HT-29 (cell line): ENCODE data around the gene CD79A. TPM values are rescaled to one million over a fixed set of nuclear protein-coding genes. Genes with fewer than 3 reads are reported as not detected.

ENCODE experiments used
- small RNA-seq: library from RNA; depleted of rRNA; stranded (forward); fragments of <200 nt; gene quantifications from one replicate; pipeline ENCODE3, GENCODE V24; 2014
- total RNA-seq: library from RNA; depleted of rRNA; stranded (reverse); fragments of >200 nt; shearing (Covaris generic); gene quantifications from 2 replicates; pipeline ENCODE4 v1.2.3, GENCODE V29; 2014; rRNA removed

The CD79A gene
- total RNA-seq, 1 experiment from 2014 or later, result 0.81 TPM

Small RNAs within 50 kb of the gene (small RNA-seq; reads per million reads assigned to genes)
- gene MIR6797, result not detected

Other genes starting within 250 kb of the CD79A start
- gene CEACAM7, start 189.0 kb upstream of the CD79A start, total RNA-seq, result 0.92 TPM in 1 of 2 replicates, not detected in the other
- 3.2 and 3.8 TPM in 2 replicates for gene CEACAM5, start 168.7 kb upstream of the CD79A start, total RNA-seq
- 11.0 and 13.4 TPM in 2 replicates for gene CEACAM6, start 121.7 kb upstream of the CD79A start, total RNA-seq
- gene CEACAM3, start 80.7 kb upstream of the CD79A start, total RNA-seq, result not detected in 2 replicates
- not detected in 2 replicates for gene LYPD4, start 32.6 kb upstream of the CD79A start, total RNA-seq
- gene DMRTC2, start 32.2 kb upstream of the CD79A start, total RNA-seq, result not detected in 2 replicates
- 4,362 and 4,557 TPM in 2 replicates for gene RPS19, start 17.0 kb upstream of the CD79A start, total RNA-seq
- gene ARHGEF1, start 5.9 kb downstream of the CD79A start, total RNA-seq, result 189 and 199 TPM in 2 replicates
- 0.39 and 0.64 TPM in 2 replicates for gene ERFL, start 51.2 kb downstream of the CD79A start, total RNA-seq
- gene RABAC1, start 82.0 kb downstream of the CD79A start, total RNA-seq, result 232 and 234 TPM in 2 replicates
- 0.10 and 0.66 TPM in 2 replicates for gene ATP1A3, start 117.0 kb downstream of the CD79A start, total RNA-seq
- 0.21 TPM in 1 of 2 replicates, not detected in the other for gene GRIK5, start 192.9 kb downstream of the CD79A start, total RNA-seq
- gene ZNF574, start 198.9 kb downstream of the CD79A start, total RNA-seq, result 44.5 and 48.5 TPM in 2 replicates